Erythroblast (primary cell): Measurements from ENCODE around the gene PRH1.

ENCODE experiments used
- DNase-seq, 2 experiments: peaks; one replicate each; lab custom pipeline; 2025; lab: John Stamatoyannopoulos, UW
- GATA1 ChIP-seq: IDR thresholded peaks from 2 replicates; pipeline ENCODE4 v1.6.1; 2011; ENCODE audit warnings: low read depth, mild to moderate bottlenecking, control low read depth, low read length, moderate library complexity
- POLR2A ChIP-seq: IDR thresholded peaks from 2 replicates; pipeline ENCODE4 v1.6.1; 2011; ENCODE audit warnings: mild to moderate bottlenecking, low read length

Gene PRH1

GRCh38 chr12:10884086-10884725 lies at the start of gene PRH1:
Gene PRH1, minus strand, starts transcription at chr12:10884255. Its CDS starts 38 bp downstream, at chr12:10884217.
- TF ChIP-seq GATA1 (no peak), POLR2A (no peak)
- DNase-seq, result no peak

- TF ChIP-seq POLR2A (no peak), GATA1 (no peak)
- DNase-seq, result no peak
These were observed 44.8 kb upstream of the PRH1 start, which contains the start of gene PRH2 for GRCh38 chr12:10928746-10929286. Gene PRH2, plus strand, starts transcription at chr12:10929236. Its CDS starts 38 bp downstream, at chr12:10929274.

GRCh38 chr12:10926269-10926668 lies 42.2 kb upstream of the PRH1 start:
- TF ChIP-seq GATA1, result no peak
- no peak for TF ChIP-seq POLR2A

GRCh38 chr12:10919809-10920208 lies 35.8 kb upstream of the PRH1 start:
- TF ChIP-seq POLR2A (no peak), GATA1 (no peak)
- DNase-seq, result no peak

More at GRCh38 chr12:10926269-10926668, 42.2 kb upstream of the PRH1 start:
- DNase-seq, result no peak

GRCh38 chr12:10910380-10910779 lies 26.3 kb upstream of the PRH1 start:
- TF ChIP-seq POLR2A, result no peak
- no peak for TF ChIP-seq GATA1
- no peak for DNase-seq

GRCh38 chr12:10909462-10909861 lies 25.4 kb upstream of the PRH1 start, which contains the start of gene TAS2R13:
Gene TAS2R13, minus strand, starts transcription at chr12:10909562. Its CDS starts 264 bp downstream, at chr12:10909298.
- DNase-seq, result no peak
- no peak for TF ChIP-seq GATA1
- no peak for TF ChIP-seq POLR2A

GRCh38 chr12:10904686-10905085 lies 20.6 kb upstream of the PRH1 start:
- TF ChIP-seq GATA1 (no peak), POLR2A (no peak)
- DNase-seq, result no peak

- no peak for DNase-seq
- TF ChIP-seq GATA1, result no peak
- no peak for TF ChIP-seq POLR2A
These were observed 17.4 kb upstream of the PRH1 start for GRCh38 chr12:10901427-10901826.

GRCh38 chr12:10900972-10901371 lies 16.9 kb upstream of the PRH1 start:
- no peak for DNase-seq
- TF ChIP-seq POLR2A (no peak), GATA1 (no peak)

GRCh38 chr12:10900530-10900929 lies 16.5 kb upstream of the PRH1 start:
- no peak for DNase-seq
- TF ChIP-seq GATA1 (no peak), POLR2A (no peak)

GRCh38 chr12:10896854-10897253 lies 12.8 kb upstream of the PRH1 start:
- no peak for DNase-seq
- no peak for TF ChIP-seq POLR2A
- TF ChIP-seq GATA1, result no peak

- no peak for TF ChIP-seq GATA1
- no peak for TF ChIP-seq POLR2A
- no peak for DNase-seq
These were observed 7.9 kb upstream of the PRH1 start for GRCh38 chr12:10891937-10892336.

GRCh38 chr12:10889226-10889625 lies 5.2 kb upstream of the PRH1 start:
- no peak for TF ChIP-seq GATA1
- TF ChIP-seq POLR2A, result no peak
- DNase-seq, result no peak

GRCh38 chr12:10873378-10873777 lies 10.7 kb downstream of the PRH1 start:
- no peak for TF ChIP-seq GATA1
- TF ChIP-seq POLR2A, result no peak

GRCh38 chr12:10867381-10867780 lies 16.7 kb downstream of the PRH1 start:
- TF ChIP-seq GATA1, result no peak
- TF ChIP-seq POLR2A, result no peak
- no peak for DNase-seq

More at GRCh38 chr12:10873378-10873777, 10.7 kb downstream of the PRH1 start:
- no peak for DNase-seq
